HepG2 (cell line): ENCODE data around the gene RAC3. TPM values are rescaled to one million over a fixed set of nuclear protein-coding genes. Genes with fewer than 3 reads are reported as not detected.

Experiments
- ATAC-seq: fragments of 200-7000 bp; cut with Tn5 transposase; 3 replicates; pipeline ENCODE4 v1.9.1; 2020; ENCODE audit warnings: mild to moderate bottlenecking, moderate library complexity
- BruUV-seq: library from RNA; stranded (reverse); fragments of 400-500 nt; replicated peaks from 2 replicates; lab custom pipeline; 2021; lab: Mats Ljungman, UMichigan
- CTCF ChIA-PET: fragments of 300-600 bp; formaldehyde crosslinking; extraction: SDS; loops from one replicate; lab custom pipeline; 2021; ENCODE audit warnings: low total read pairs, inconsistent platforms, low intra/inter-chr PET ratio; lab: Yijun Ruan, JAX
- POLR2A ChIA-PET: fragments of 350-600 bp; sonication (Branson Sonifier 250); formaldehyde crosslinking; loops from one replicate; lab custom pipeline; 2020; ENCODE audit warnings: antibody characterized with exemption, inconsistent platforms; lab: Yijun Ruan, JAX
- DNase-seq: peaks from one replicate; pipeline ENCODE4 v3.0.0-alpha.2; 2015; ENCODE audit warnings: low spot score
- FAIRE-seq: peaks from 3 replicates; lab custom pipeline; 2011; peaks lifted over from hg19 to GRCh38; lab: Jason Lieb, UNC
- H2AFZ ChIP-seq: one replicate; pipeline ENCODE4 v1.6.1; 2011; ENCODE audit warnings: low read length, inconsistent platforms
- H3K27ac ChIP-seq: fragments of 300-600 bp; 3 replicates; pipeline ENCODE4 v1.8.0; 2011; ENCODE audit warnings: mixed run types, mild to moderate bottlenecking, mixed read lengths, low read length, inconsistent platforms; ENCODE audit not compliant: insufficient read depth; ENCODE audit errors: extremely low read length
- H3K27me3 ChIP-seq, 2 experiments: fragments of 200-600 bp in 1 of 2; 2 replicates in 1 of 2; 3 replicates in 1 of 2; pipeline versions ENCODE4 v1.6.0 to v1.8.0; 2011; ENCODE audit warnings: low read length in 2 of 2, mild to moderate bottlenecking in 2 of 2, moderate library complexity in 2 of 2, inconsistent platforms in 1 of 2; ENCODE audit not compliant: insufficient read depth in 2 of 2, control insufficient read depth in 1 of 2
- H3K36me3 ChIP-seq, 2 experiments: fragments of 200-600 bp in 1 of 2; replicated peaks in 1 of 2; 2 replicates in 1 of 2; 3 replicates in 1 of 2; pipeline versions ENCODE4 v1.5.1 to v1.8.0; 2011; ENCODE audit warnings: low read length in 2 of 2, inconsistent platforms in 1 of 2; ENCODE audit not compliant: insufficient read depth in 2 of 2, control insufficient read depth in 1 of 2
- H3K4me1 ChIP-seq: 2 replicates; pipeline ENCODE4 v1.5.1; 2012; ENCODE audit warnings: low read length, inconsistent platforms; ENCODE audit not compliant: insufficient read depth
- H3K4me2 ChIP-seq: 2 replicates; pipeline ENCODE4 v1.6.0; 2011; ENCODE audit warnings: low read depth, low read length, inconsistent platforms
- H3K4me3 ChIP-seq, 3 experiments: fragments of 200-600 bp in 1 of 3; sonication (generic), shearing (Covaris generic) in 1 of 3; replicated peaks in 1 of 3; 2 replicates each; pipeline ENCODE4 v1.5.1; 2011 to 2016; ENCODE audit warnings: low read length in 3 of 3, inconsistent platforms in 2 of 3, low read depth in 2 of 3, mild to moderate bottlenecking in 2 of 3, control low read depth in 1 of 3, mixed read lengths in 1 of 3; ENCODE audit not compliant: insufficient read depth in 1 of 3
- H3K79me2 ChIP-seq: one replicate; pipeline ENCODE4 v1.6.1; 2011; ENCODE audit warnings: low read length, inconsistent platforms; ENCODE audit not compliant: insufficient read depth
- H3K9ac ChIP-seq: 2 replicates; pipeline ENCODE4 v1.6.0; 2011; ENCODE audit warnings: mild to moderate bottlenecking, low read depth, low read length, inconsistent platforms; ENCODE audit not compliant: insufficient read depth
- H3K9me3 ChIP-seq: 2 replicates; pipeline ENCODE4 v1.5.1; 2012; ENCODE audit warnings: mild to moderate bottlenecking, low read length
- H4K20me1 ChIP-seq: 2 replicates; pipeline ENCODE4 v1.6.0; 2011; ENCODE audit warnings: inconsistent platforms, mild to moderate bottlenecking, low read length, moderate library complexity; ENCODE audit not compliant: insufficient read depth
- ATF7 ChIP-seq, 2 experiments: fragments of 450-650 bp in 1 of 2; sonication (generic) in 1 of 2; formaldehyde crosslinking in 1 of 2; IDR thresholded peaks; 2 replicates each; pipeline versions ENCODE4 v1.4.0 to v1.6.1; 2016 to 2020; ENCODE audit warnings: antibody characterized with exemption in 1 of 2, mild to moderate bottlenecking in 1 of 2, missing genetic modification reagents in 1 of 2
- BCLAF1 ChIP-seq: fragments of 450-650 bp; IDR thresholded peaks from 2 replicates; pipeline ENCODE4 v1.6.1; 2017; ENCODE audit warnings: mild to moderate bottlenecking
- BORCS8-MEF2B ChIP-seq: sonication (generic); formaldehyde crosslinking; IDR thresholded peaks from 2 replicates; pipeline ENCODE4 v1.8.0; 2022; ENCODE audit warnings: mild to moderate bottlenecking, missing genetic modification reagents
- HHEX ChIP-seq: IDR thresholded peaks from 2 replicates; pipeline ENCODE4 v1.6.1; 2016; ENCODE audit warnings: control low read depth
- HOMEZ ChIP-seq: IDR thresholded peaks from 2 replicates; pipeline ENCODE4 v1.6.1; 2016; ENCODE audit warnings: low read depth
- HOXA3 ChIP-seq: sonication (generic); formaldehyde crosslinking; IDR thresholded peaks from 2 replicates; pipeline ENCODE4 v1.5.0; 2020; ENCODE audit warnings: missing genetic modification reagents
- KLF16 ChIP-seq, 2 experiments: sonication (generic) in 1 of 2; formaldehyde crosslinking in 1 of 2; IDR thresholded peaks; 2 replicates each; pipeline versions ENCODE4 v1.6.1 to v1.8.0; 2016 to 2023; ENCODE audit warnings: missing genetic modification reagents in 2 of 2, missing compliant biosample characterization in 1 of 2
- MIXL1 ChIP-seq: IDR thresholded peaks from 2 replicates; pipeline ENCODE4 v1.6.1; 2016
- NR1H2 ChIP-seq: sonication (generic); formaldehyde crosslinking; IDR thresholded peaks from 2 replicates; pipeline ENCODE4 v1.8.1; 2022; ENCODE audit warnings: low read depth, missing genetic modification reagents, borderline replicate concordance
- PAF1 ChIP-seq: IDR thresholded peaks from 2 replicates; pipeline ENCODE4 v1.6.1; 2016; ENCODE audit warnings: missing genetic modification reagents, missing compliant biosample characterization
- RFXANK ChIP-seq: IDR thresholded peaks from 2 replicates; pipeline ENCODE4 v1.6.1; 2016
- SALL1 ChIP-seq: sonication (generic); formaldehyde crosslinking; IDR thresholded peaks from 2 replicates; pipeline ENCODE4 v1.8.0; 2022; ENCODE audit warnings: mild to moderate bottlenecking, missing genetic modification reagents
- SETDB1 ChIP-seq: sonication (generic); formaldehyde crosslinking; IDR thresholded peaks from 2 replicates; pipeline ENCODE4 v1.5.1; 2020; ENCODE audit warnings: missing genetic modification reagents, mild to moderate bottlenecking, borderline replicate concordance
- TEAD3 ChIP-seq: optimal IDR thresholded peaks from 2 replicates; pipeline ENCODE3; 2016; ENCODE audit warnings: borderline replicate concordance
- THYN1 ChIP-seq: sonication (generic); formaldehyde crosslinking; IDR thresholded peaks from 2 replicates; pipeline ENCODE4 v1.8.1; 2023; ENCODE audit warnings: low read depth, mild to moderate bottlenecking, moderate library complexity, missing genetic modification reagents, borderline replicate concordance
- ZIK1 ChIP-seq: sonication (generic); formaldehyde crosslinking; IDR thresholded peaks from 2 replicates; pipeline ENCODE4 v1.5.0; 2020; ENCODE audit warnings: mild to moderate bottlenecking, low read depth, missing genetic modification reagents, borderline replicate concordance
- ZNF24 ChIP-seq: fragments of 450-650 bp; IDR thresholded peaks from 2 replicates; pipeline ENCODE4 v1.6.1; 2017; ENCODE audit warnings: antibody characterized with exemption, mild to moderate bottlenecking
- ZNF276 ChIP-seq: sonication (generic); formaldehyde crosslinking; IDR thresholded peaks from 2 replicates; pipeline ENCODE4 v1.4.0; 2020; ENCODE audit warnings: mild to moderate bottlenecking, low read depth, missing genetic modification reagents
- ZNF451 ChIP-seq: sonication (generic); formaldehyde crosslinking; IDR thresholded peaks from 2 replicates; pipeline ENCODE4 v1.5.0; 2020; ENCODE audit warnings: mild to moderate bottlenecking, missing genetic modification reagents
- ZNF607 ChIP-seq: sonication (generic); formaldehyde crosslinking; IDR thresholded peaks from 2 replicates; pipeline ENCODE4 v1.5.1; 2020; ENCODE audit warnings: missing genetic modification reagents, mild to moderate bottlenecking, borderline replicate concordance
- WGBS: methylation state at CpG from one replicate; pipeline ENCODE4 v1.1.6; 2017; ENCODE audit warnings: low lambda C conversion rate; 5-methylcytosine and 5-hydroxymethylcytosine counted together
- in situ Hi-C: cut with HindIII; loops from 2 replicates; pipeline ENCODE4 v1.10.0; 2017; ENCODE audit warnings: low pct_unique_long_range_greater_than_20kb; ENCODE audit not compliant: extremely low pct_ligation_motif_present
- intact Hi-C: fragments of 100-400 bp; cut with micrococcal nuclease; formaldehyde crosslinking; loops from one replicate; pipeline ENCODE4 v1.10.0; 2022; ENCODE audit not compliant: unreplicated experiment
- polyA plus RNA-seq, 8 experiments: library from polyadenylated mRNA; depleted of rRNA in 3 of 8; stranded (reverse) in 7 of 8; unstranded in 1 of 8; fragments of >200 nt; fragmentation: Illumina TruSeq in 4 of 8; extraction: Trizol in 4 of 8; gene quantifications; 2 replicates each; pipeline versions ENCODE4 v1.2.1 to v1.2.3, GENCODE V29; 2011 to 2016; ENCODE audit warnings: low read depth in 4 of 8, missing spikeins in 1 of 8, mixed read lengths in 1 of 8; ENCODE audit not compliant: insufficient read depth in 1 of 8
- total RNA-seq, 5 experiments: library from RNA; depleted of rRNA; stranded (reverse); fragments of >200 nt; fragmentation: Illumina TruSeq; extraction: Trizol; gene quantifications; 2 replicates each; pipeline ENCODE4 v1.2.3, GENCODE V29; 2016; ENCODE audit warnings: low read depth in 1 of 5

The RAC3 gene
- total and polyA plus RNA-seq, 2 of the 13 experiments (the other 11 are each of a cell fraction or from before 2014, with no cell fraction given), result 10.5 to 21.3 TPM

- Histone ChIP-seq H3K9me3 (no peaks in the 10 kb centered on the region), H3K4me2 (peak overlapping the region; percentile 95), H2AFZ (no peak overlapping the region), H3K9ac (peak overlapping the region; percentile 95), H3K4me3 (peak overlapping the region; percentile 79 to 90 (median 88)), H3K4me1 (peaks cover 79% of the 10 kb centered on the region), H3K27ac (peak overlapping the region; percentile 78), H3K79me2 (peaks cover 41% of the 10 kb centered on the region), H3K36me3 (peaks cover 4 to 5% of the 10 kb centered on the region in 2 experiments; a peak in 3 of 5 replicates), H4K20me1 (no peaks in the 10 kb centered on the region; the same call in 1 of the 2 replicates), H3K27me3 (no peaks in the 10 kb centered on the region; a peak in 1 of 5 replicates)
- intact Hi-C loops (loop anchor here (1.0 to 5.0 kb wide), 5 partner anchors 22 to 155 kb away; no protein-coding TSS in a partner anchor), in situ Hi-C loops (loop anchor here (5.0 kb wide), 1 partner anchor 65 kb away; no protein-coding TSS in a partner anchor)
- WGBS, result 5% methylated on average over 5 of the region's 10 CpGs
- ATAC-seq (peak; percentile 12), DNase-seq (no peak), FAIRE-seq (peak; percentile 59)
- CTCF ChIA-PET, result interaction anchor here (0.9 to 6.8 kb wide), 7 partner anchors 21 to 132 kb away, joined by 3 to 181 read pairs (median 5); partner anchors contain the start of genes ALYREF, ANAPC11 and NOTUM
- no TSS peak for BruUV-seq
- POLR2A ChIA-PET, result interaction anchor here (0.9 to 14.1 kb wide), 22 partner anchors 8 to 295 kb away, joined by 3 to 470 read pairs (median 8); partner anchors contain the start of genes DCXR, FASN, MAFG and NOTUM
- no peak for TF ChIP-seq BCLAF1
- no peak for TF ChIP-seq HOMEZ (CRISPR knock-in tag)
- TF ChIP-seq HHEX (CRISPR knock-in tag), result no peak
- no peak for TF ChIP-seq SETDB1 (CRISPR knock-in tag)
- TF ChIP-seq ZNF276 (CRISPR knock-in tag), result 0 out of 2 replicates have a peak, but pooled peaks have one; percentile 27
- TF ChIP-seq MIXL1 (CRISPR knock-in tag), result no peak
- no peak; the same call in 1 of the 2 replicates for TF ChIP-seq PAF1 (CRISPR knock-in tag)
- TF ChIP-seq ZNF451 (CRISPR knock-in tag), result no peak
- TF ChIP-seq RFXANK (CRISPR knock-in tag), result no peak
- TF ChIP-seq SALL1 (CRISPR knock-in tag), result no peak
- no peak for TF ChIP-seq ATF7 (IDR thresholded peaks at IDR 0.05)
- TF ChIP-seq ATF7 (CRISPR knock-in tag; IDR thresholded peaks at IDR 0.05), result no peak
- no peak for TF ChIP-seq HOXA3 (CRISPR knock-in tag)
- TF ChIP-seq NR1H2 (CRISPR knock-in tag), result no peak
- peak; percentile 23 for TF ChIP-seq TEAD3 (CRISPR knock-in tag)
- no peak for TF ChIP-seq ZNF607 (CRISPR knock-in tag)
- TF ChIP-seq ZIK1 (CRISPR knock-in tag), result no peak
- no peak for TF ChIP-seq KLF16 (CRISPR knock-in tag; IDR thresholded peaks at IDR 0.05)
- no peak for TF ChIP-seq BORCS8-MEF2B (CRISPR knock-in tag)
- 0 out of 2 replicates have a peak, but pooled peaks have one; percentile 5 for TF ChIP-seq THYN1 (CRISPR knock-in tag)
- TF ChIP-seq ZNF24, result no peak
Measured at GRCh38 chr17:82021900-82022309, 9.6 kb upstream of the RAC3 start.
